Measurements from ENCODE around the gene MAT1A. TPM values are rescaled to one million over a fixed set of nuclear protein-coding genes. Genes with fewer than 3 reads are reported as not detected.

Gene MAT1A
- total and polyA plus RNA-seq, 12 donors = 0.11 to 1.8 (median 0.26) TPM; not detected in 7

GRCh38 chr10:80283119-80283518 lies 6.3 kb downstream of the MAT1A start:
- H3K27me3 ChIP-seq = peaks cover 0 to 2% (median 0%) of the 10 kb centered on the region in 7 donors
- intact Hi-C loops (cut with DNase I) = no loop called here
- TF ChIP-seq CTCF (IDR thresholded peaks at IDR 0.05) = no peak
- no peak overlapping the region for H3K27ac ChIP-seq
- DNase-seq (no peak), ATAC-seq (peak in 5 of 8 donors; percentile 43 to 68 (median 53))
- no peak overlapping the region for H3K4me3 ChIP-seq
- peaks cover 0 to 10% (median 0%) of the 10 kb centered on the region in 9 donors for H3K4me1 ChIP-seq
- no peaks in the 10 kb centered on the region for H3K9me3 ChIP-seq
- WGBS, 2 donors = 73 to 86% methylated on average over 4 of the region's 4 CpGs
- H3K36me3 ChIP-seq = no peaks in the 10 kb centered on the region

- Histone ChIP-seq H3K4me3 (no peak overlapping the region), H3K27me3 (no peaks in the 10 kb centered on the region), H3K4me1 (peaks cover 0 to 18% (median 4%) of the 10 kb centered on the region in 9 donors), H3K9me3 (no peaks in the 10 kb centered on the region), H3K36me3 (no peaks in the 10 kb centered on the region), H3K27ac (no peak overlapping the region)
- ATAC-seq = no peak
- TF ChIP-seq CTCF (IDR thresholded peaks at IDR 0.05) = no peak
- DNase-seq = no peak
- intact Hi-C loops (cut with DNase I) = no loop called here
- WGBS, 2 donors = 69 to 73% methylated on average over 9 of the region's 9 CpGs
These were observed 7.4 kb downstream of the MAT1A start for GRCh38 chr10:80281784-80282765.

GRCh38 chr10:80281292-80281691 lies 8.2 kb downstream of the MAT1A start:
- Histone ChIP-seq H3K36me3 (no peaks in the 10 kb centered on the region), H3K9me3 (no peaks in the 10 kb centered on the region), H3K4me3 (no peak overlapping the region), H3K4me1 (peaks cover 0 to 18% (median 4%) of the 10 kb centered on the region in 9 donors), H3K27me3 (no peaks in the 10 kb centered on the region), H3K27ac (no peak overlapping the region)
- no peak for TF ChIP-seq CTCF (IDR thresholded peaks at IDR 0.05)
- intact Hi-C loops (cut with DNase I) = no loop called here
- DNase-seq = no peak
- no peak for ATAC-seq
- WGBS, 2 donors = 74 to 75% methylated on average over 6 of the region's 6 CpGs

- ATAC-seq (no peak), DNase-seq (no peak)
- H3K27ac ChIP-seq = no peak overlapping the region
- TF ChIP-seq CTCF (IDR thresholded peaks at IDR 0.05) = no peak
- intact Hi-C loops (cut with DNase I) = no loop called here
- no peaks in the 10 kb centered on the region for H3K9me3 ChIP-seq
- 92 to 96% methylated on average over 23 of the region's 23 CpGs for WGBS, 2 donors
- no peaks in the 10 kb centered on the region for H3K36me3 ChIP-seq
- no peak overlapping the region for H3K4me3 ChIP-seq
- H3K4me1 ChIP-seq = peaks cover 0 to 16% (median 4%) of the 10 kb centered on the region in 9 donors
- no peaks in the 10 kb centered on the region for H3K27me3 ChIP-seq
These were observed 9.2 kb downstream of the MAT1A start for GRCh38 chr10:80280071-80280800.

Measured in heart right ventricle (tissue), 16 donors.